GM18951 (cell line): ENCODE measurements around the gene DPEP2.
A peak's percentile ranks its signal among the peaks of the same experiment; 100 is the strongest.
"Not testable (repeated sequence)": the region's sequence is repeated elsewhere in the genome, so short reads cannot be mapped to it uniquely, and the experiment has no call there.

ENCODE experiments used
- POLR2A ChIP-seq: IDR thresholded peaks from 4 replicates; pipeline ENCODE4 v1.6.1; 2011; ENCODE audit warnings: mild to moderate bottlenecking; ENCODE audit not compliant: insufficient read length, insufficient read depth; ENCODE audit errors: extremely low read depth
- in situ Hi-C: fragments of 300-500 bp; cut with MboI; formaldehyde crosslinking; loops from one replicate; pipeline ENCODE4 v1.12.0; 2022; ENCODE audit warnings: low sequenced_read_pairs, mixed read lengths, inconsistent platforms; ENCODE audit not compliant: unreplicated experiment

The DPEP2 gene, protein sequence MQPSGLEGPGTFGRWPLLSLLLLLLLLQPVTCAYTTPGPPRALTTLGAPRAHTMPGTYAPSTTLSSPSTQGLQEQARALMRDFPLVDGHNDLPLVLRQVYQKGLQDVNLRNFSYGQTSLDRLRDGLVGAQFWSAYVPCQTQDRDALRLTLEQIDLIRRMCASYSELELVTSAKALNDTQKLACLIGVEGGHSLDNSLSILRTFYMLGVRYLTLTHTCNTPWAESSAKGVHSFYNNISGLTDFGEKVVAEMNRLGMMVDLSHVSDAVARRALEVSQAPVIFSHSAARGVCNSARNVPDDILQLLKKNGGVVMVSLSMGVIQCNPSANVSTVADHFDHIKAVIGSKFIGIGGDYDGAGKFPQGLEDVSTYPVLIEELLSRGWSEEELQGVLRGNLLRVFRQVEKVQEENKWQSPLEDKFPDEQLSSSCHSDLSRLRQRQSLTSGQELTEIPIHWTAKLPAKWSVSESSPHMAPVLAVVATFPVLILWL

DNA sequence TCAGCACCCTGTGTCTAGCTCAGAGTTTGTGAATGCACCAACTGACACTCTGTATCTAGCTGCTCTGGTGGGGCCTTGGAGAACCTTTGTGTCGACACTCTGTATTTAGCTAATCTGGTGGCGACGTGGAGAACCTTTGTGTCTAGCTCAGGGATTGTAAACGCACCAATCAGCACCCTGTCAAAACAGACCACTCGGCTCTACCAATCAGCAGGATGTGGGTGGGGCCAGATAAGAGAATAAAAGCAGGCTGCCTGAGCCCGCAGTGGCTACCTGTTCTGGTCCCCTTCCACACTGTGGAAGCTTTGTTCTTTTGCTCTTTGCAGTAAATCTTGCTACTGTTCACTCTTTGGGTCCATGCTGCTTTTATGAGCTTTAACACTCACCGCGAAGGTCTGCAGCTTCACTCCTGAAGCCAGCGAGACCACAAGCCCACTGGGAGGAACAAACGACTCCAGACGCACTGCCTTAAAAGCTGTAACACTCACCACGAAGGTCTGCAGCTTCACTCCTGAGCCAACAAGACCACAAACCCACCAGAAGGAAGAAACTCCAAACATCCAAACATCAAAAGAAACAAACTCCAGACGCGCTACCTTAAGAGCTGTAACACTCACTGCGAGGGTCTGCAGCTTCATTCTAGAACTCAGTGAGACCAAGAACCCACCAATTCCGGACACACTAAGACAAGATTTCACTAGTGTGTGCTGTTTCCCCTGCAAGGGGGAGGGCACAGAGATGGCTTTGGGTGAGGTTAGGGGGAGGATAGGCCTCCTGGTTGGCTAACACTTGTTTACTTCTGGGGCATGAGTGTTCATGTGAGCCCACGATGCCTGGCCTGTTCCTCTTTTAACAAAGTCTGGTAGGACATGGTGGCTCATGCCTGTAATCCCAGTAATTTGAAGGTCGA lies at the start of gene DPEP2:
TSS of gene DPEP2 (minus strand) at position 706 of the 910 bp plus-strand sequence. CDS start 6,272 bp downstream, outside the sequence.
- in situ Hi-C loops = not testable (repeated sequence)
- TF ChIP-seq POLR2A = peak; percentile 23

DNA sequence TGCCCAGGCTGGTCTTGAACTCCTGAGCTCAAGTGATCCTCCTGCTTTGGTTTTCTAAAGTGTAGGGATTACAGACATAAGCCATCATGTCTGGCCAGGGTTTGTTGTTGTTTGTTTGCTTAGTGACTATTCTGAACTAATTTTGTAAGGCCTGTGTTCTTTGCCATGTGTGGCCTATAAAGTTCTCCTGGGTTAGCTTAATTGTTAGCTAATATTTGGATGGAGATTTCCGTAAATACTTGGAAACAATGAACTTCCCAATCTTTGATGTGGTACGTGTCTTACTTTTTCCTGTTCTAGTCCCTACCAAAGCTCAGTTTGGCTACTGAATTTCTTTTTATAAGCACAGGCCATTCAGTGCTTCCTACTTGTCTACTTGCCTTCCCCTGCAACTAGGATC lies 48.7 kb upstream of the DPEP2 start:
- no peak for TF ChIP-seq POLR2A
- in situ Hi-C loops = loop anchor here (25.0 kb wide), 1 partner anchor 386 kb away; the partner anchor contains the start of genes ACD, C16orf86, ENKD1 and PARD6A

DNA sequence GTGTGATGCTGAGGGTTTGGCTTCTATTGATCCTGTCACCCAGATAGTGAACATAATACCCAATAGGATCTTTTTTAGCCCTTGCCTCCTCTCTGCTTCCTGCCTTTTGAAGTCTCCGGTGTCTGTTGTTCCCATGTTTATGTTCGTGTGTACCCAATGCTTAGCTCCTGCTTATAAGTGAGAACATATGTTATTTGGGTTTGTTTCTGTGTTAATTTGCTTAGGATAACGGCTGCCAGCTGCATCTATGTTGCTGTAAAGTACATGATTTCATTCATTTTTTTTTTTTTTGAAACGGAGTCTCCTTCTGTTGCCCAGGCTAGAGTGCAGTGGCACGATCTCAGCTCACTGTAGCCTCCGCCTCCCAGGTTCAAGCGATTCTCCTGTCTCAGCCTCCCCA lies 46.8 kb upstream of the DPEP2 start:
- in situ Hi-C loops = loop anchor here (25.0 kb wide), 1 partner anchor 384 kb away; the partner anchor contains the start of genes ACD, C16orf86, ENKD1 and PARD6A
- TF ChIP-seq POLR2A = no peak

DNA sequence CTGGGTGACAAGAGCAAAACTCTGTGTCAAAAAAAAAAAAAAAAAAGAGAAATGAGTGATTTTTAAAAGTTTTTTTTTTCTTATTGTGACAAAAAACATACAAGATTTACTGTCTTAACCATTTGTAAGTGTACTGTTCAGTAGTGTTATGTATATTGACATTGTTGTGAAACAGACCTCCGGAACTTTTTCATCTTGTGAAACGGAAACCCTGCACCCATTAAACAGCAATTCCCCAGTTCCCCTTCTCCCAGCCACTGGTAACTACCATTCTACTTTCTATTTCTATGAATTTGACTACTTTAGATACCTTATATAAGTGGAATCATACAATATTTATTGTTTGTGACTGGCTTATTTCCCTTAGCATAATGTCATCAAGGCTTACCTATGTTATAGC lies 42.5 kb upstream of the DPEP2 start:
- no peak for TF ChIP-seq POLR2A
- in situ Hi-C loops = loop anchor here (25.0 kb wide), 1 partner anchor 379 kb away; the partner anchor contains the start of genes ACD, C16orf86, ENKD1 and PARD6A

DNA sequence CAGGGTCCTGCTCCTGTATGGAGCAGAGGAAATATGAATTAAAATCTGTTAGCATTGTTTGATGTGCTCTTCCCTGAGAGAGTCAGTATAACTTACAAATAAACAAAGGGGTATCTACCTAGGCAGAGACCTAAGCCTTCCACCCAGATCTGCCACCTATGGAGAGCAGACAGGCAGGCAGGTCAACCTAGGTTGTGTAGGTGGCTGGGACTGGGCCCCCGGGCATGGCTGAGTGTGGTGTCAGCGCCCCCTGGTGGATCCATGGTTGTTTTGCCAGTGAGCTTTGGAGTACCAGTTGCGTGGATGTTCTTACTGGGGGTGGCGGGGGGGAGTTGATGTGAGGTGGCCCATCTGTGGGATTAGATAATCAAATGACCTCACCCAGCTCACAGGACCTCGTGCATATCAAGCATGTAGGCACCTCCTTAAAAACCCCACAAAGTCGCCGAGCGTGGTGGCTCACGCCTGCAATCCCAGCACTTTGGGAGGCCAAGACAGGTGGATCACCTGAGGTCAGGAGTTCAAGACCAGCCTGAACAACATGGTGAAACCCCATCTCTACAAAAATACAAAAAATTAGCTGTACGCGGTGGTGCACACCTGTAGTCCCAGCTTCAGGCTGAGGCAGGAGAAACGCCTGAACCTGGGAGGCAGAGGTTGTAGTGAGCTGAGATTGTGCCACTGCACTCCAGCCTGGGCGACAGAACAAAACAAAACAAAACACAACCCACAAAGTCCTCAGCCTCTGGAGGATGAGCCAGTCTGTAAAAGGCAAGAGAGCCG lies 41.4 kb upstream of the DPEP2 start:
- TF ChIP-seq POLR2A = no peak
- in situ Hi-C loops = loop anchor here (25.0 kb wide), 1 partner anchor 378 kb away; the partner anchor contains the start of genes ACD, C16orf86, ENKD1 and PARD6A

DNA sequence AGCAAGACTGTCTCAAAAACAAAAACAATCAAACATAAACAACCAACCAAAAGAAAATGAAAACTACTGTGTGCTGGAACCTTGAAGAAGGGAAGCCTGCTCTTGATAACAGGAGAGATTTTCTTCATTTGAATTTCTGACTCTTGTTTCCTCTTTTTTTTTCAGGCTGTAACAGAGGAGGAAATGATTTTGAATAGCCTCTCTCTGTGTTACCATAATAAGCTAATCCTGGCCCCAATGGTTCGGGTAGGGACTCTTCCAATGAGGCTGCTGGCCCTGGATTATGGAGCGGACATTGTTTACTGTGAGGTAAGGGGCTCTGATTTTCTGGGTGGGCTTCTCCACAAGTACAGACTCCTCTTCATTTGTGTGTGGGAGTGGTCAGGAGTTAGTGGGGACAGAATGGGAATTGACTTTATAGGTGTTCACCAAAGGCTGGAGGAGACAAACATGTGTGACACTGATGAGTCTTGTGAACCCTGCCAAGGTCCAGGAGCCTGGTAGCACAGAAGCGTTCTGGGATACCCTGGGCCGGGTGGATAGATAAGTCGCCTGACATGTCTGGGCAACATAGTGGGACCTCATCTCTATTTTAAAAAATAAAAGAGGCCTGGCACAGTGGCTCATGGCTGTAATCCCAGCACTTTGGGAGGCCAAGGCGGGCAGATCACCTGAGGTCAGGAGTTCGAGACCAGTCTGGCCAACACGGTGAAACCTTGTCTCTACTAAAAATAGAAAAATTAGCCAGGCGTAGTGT lies 38.7 kb upstream of the DPEP2 start:
- in situ Hi-C loops = loop anchor here (25.0 kb wide), 1 partner anchor 376 kb away; the partner anchor contains the start of genes ACD, C16orf86, ENKD1 and PARD6A
- TF ChIP-seq POLR2A = no peak

DNA sequence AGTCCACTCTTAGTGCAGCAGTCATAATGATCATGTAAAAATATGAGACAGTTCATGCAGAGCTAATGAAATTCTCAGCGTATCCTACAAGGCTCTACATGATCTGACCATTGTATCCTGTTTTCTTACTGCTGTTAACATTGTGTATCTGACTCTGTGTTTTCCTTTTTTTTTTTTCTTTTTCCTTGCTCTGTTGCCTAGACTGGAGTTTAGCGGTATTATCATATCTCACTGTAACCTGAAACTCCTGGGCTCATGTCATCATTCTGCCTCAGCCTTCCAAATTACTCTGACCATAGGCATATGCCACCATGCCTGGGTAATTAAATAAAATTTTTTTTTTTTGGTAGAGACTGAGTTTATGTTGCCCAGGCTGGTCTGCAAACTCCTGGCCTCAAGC lies 35.9 kb upstream of the DPEP2 start:
- TF ChIP-seq POLR2A = no peak
- in situ Hi-C loops = loop anchor here (25.0 kb wide), 1 partner anchor 373 kb away; the partner anchor contains the start of genes ACD, C16orf86, ENKD1 and PARD6A

DNA sequence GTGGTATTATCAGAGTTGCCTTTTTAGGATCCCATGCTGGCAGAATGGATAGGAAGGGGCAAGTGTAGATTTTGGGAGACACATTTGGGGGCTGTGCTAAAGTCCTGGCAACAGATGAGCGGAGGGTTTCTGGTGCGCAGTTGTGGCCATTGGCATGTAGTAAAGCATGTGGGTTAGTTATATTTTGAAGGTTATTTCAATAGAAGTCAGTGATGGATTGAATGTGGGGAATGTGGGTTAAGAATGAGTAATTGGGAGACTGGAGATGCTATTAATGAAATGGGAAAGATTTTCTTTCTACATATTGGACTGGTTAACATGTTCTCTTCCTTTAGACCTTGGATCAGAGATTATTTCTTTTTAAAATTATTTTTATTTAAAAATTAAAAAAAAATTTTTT lies 33.8 kb upstream of the DPEP2 start:
- in situ Hi-C loops = loop anchor here (25.0 kb wide), 1 partner anchor 371 kb away; the partner anchor contains the start of genes ACD, C16orf86, ENKD1 and PARD6A
- no peak for TF ChIP-seq POLR2A

DNA sequence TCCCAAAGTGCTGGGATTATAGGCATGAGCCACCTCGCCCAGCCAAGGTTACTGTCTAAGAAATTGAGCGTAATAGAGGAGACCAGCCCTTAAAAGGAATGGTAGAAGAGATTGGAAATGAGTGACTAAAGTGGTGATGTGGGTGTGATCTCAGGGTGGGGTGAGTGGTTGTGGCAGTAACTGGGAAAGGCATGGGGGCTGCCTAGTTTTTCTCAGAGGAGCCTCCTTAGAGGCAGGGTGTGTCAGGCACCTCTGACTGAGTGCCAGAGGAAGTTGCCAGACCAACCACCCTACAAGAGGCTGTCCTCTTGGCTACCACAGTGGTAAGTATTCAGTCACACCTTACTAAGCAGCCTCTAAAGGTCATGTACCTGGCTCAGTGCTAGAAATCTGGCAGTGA lies 32.7 kb upstream of the DPEP2 start:
- in situ Hi-C loops = loop anchor here (25.0 kb wide), 1 partner anchor 370 kb away; the partner anchor contains the start of genes ACD, C16orf86, ENKD1 and PARD6A
- no peak for TF ChIP-seq POLR2A

DNA sequence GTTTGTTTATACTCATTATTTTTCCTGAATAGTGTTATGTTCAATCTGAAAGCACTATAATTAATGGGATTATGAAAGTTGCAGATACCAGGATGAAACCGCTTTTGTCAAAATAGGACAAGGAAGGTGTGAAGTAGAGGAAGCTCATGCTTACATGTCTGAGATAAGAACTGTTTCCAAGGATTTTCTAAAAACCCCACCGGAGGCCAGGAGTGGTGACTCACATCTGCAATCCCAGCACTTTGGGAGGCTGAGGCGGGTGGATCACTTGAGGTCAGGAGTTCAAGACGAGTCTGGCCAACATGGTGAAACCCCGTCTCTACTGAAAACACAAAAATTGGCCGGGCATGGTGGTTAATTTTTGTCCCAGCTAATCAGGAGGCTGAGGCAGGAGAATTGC lies 30.8 kb upstream of the DPEP2 start:
- in situ Hi-C loops = loop anchor here (25.0 kb wide), 1 partner anchor 368 kb away; the partner anchor contains the start of genes ACD, C16orf86, ENKD1 and PARD6A

DNA sequence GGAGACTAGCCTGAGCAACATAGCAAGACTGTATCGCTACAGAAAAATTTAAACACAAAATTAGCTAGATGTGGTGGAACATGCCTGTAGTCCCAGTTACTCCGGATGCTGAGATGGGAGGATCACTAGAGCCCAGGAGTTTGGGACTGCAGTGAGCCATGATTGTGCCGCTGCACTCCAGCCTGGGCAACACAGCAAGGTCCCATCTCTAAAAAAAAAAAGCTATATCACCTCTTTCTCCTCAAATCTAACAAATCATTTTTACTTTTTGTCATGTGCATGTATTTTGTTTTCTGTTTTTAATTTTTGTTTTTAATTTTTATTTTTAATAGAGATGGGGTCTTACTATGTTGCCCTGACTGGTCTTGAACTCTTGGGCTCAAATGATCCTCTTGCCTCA lies 29.7 kb upstream of the DPEP2 start:
- in situ Hi-C loops = loop anchor here (25.0 kb wide), 1 partner anchor 367 kb away; the partner anchor contains the start of genes ACD, C16orf86, ENKD1 and PARD6A
- no peak for TF ChIP-seq POLR2A
